ENCODE measurements around the gene GRAPL. TPM values are rescaled to one million over a fixed set of nuclear protein-coding genes. Genes with fewer than 3 reads are reported as not detected.
"Not testable (repeated sequence)": the region's sequence is repeated elsewhere in the genome, so short reads cannot be mapped to it uniquely, and the experiment has no call there.

Gene GRAPL
- total RNA-seq, 2 experiments from 2014 or later: 3.0 to 3.4 TPM

DNA sequence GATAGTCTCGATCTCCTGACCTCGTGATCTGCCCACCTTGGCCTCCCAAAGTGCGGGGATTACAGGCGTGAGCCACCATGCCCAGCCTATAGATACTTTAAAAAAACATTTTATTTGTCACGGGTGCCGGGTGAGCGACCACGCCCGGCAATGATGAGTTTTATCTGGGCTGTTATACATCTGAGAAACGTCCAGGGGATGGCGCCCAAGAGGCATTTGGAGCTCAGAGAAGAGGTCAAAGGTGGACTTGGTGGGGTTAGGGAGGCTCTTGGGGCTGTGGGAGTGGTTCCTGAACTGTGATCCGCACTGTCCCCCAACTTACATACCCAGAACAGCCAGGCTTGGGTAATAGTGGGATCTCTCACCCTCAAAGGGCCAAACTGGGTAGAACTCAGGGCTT lies 8.7 kb upstream of the GRAPL start:
- intact Hi-C loops (cut with micrococcal nuclease); H3K36me3 Mint-ChIP-seq (ENCODE audit: low read depth); H3K4me1 Mint-ChIP-seq (ENCODE audit: low read depth); CTCF ChIA-PET; DNase-seq; H3K27me3 Mint-ChIP-seq (ENCODE audit: low read depth); H3K27ac Mint-ChIP-seq; H3K4me3 Mint-ChIP-seq; H3K9me3 Mint-ChIP-seq: not testable (repeated sequence)

GRCh38 chr17:19125289-19125688 lies 2.1 kb upstream of the GRAPL start:
- CTCF ChIA-PET; DNase-seq; intact Hi-C loops (cut with micrococcal nuclease): not testable (repeated sequence)

GRCh38 chr17:19129500-19129899 lies 2.1 kb downstream of the GRAPL start:
- H3K27ac Mint-ChIP-seq; intact Hi-C loops (cut with micrococcal nuclease); CTCF ChIA-PET; DNase-seq; H3K27me3 Mint-ChIP-seq (ENCODE audit: low read depth); H3K36me3 Mint-ChIP-seq (ENCODE audit: low read depth); H3K4me1 Mint-ChIP-seq (ENCODE audit: low read depth); H3K4me3 Mint-ChIP-seq; H3K9me3 Mint-ChIP-seq: not testable (repeated sequence)

More at GRCh38 chr17:19125289-19125688, 2.1 kb upstream of the GRAPL start:
- not testable (repeated sequence) for H3K4me3 Mint-ChIP-seq; H3K27me3 Mint-ChIP-seq (ENCODE audit: low read depth); H3K4me1 Mint-ChIP-seq (ENCODE audit: low read depth); H3K27ac Mint-ChIP-seq; H3K36me3 Mint-ChIP-seq (ENCODE audit: low read depth); H3K9me3 Mint-ChIP-seq

GRCh38 chr17:19131108-19131507 lies 3.7 kb downstream of the GRAPL start:
- H3K9me3 Mint-ChIP-seq; intact Hi-C loops (cut with micrococcal nuclease); H3K27me3 Mint-ChIP-seq (ENCODE audit: low read depth); H3K27ac Mint-ChIP-seq; H3K36me3 Mint-ChIP-seq (ENCODE audit: low read depth); H3K4me1 Mint-ChIP-seq (ENCODE audit: low read depth); H3K4me3 Mint-ChIP-seq; CTCF ChIA-PET; DNase-seq: not testable (repeated sequence)

DNA sequence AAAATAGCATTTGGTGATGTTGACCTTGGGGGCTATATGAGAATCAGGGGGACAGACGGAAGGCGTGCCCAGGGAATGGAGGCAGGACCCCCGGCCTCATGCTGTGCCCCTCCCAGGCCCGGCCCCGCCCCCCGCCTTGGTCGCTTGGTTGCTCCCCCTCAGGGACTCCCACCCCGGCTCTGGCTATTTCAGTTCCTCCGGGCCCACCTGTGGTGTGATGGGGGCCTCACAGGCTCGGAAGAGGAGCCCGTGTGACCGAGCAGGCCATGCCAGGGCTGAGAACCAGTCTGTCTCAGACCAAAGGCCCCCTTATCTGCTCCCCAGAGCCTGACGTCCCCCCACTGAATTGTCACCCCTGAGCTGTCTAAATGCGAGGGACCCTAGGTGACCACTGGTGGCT lies 4.4 kb downstream of the GRAPL start:
- H3K36me3 Mint-ChIP-seq (ENCODE audit: low read depth): not testable (repeated sequence)

DNA sequence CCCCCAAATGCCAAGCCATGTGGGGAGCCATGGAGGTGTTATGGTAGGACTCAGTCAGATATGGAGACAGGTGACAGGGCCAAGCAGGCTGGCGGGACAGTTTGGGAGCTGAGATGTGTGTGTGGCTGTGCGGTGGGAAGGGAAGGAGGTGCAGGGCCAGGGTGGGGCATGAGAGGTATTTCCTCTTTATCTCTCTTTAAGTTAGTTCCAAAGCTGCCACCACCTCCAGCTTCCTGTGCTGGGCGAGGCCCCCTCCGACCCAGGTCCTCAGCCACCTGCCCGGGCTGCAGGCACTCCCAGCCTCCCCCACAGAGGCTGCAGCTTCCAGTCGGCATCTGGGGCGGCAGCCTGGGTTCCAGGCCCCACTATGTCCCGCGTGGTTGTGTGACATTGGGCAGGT lies 6.4 kb downstream of the GRAPL start:
- H3K27ac Mint-ChIP-seq; H3K4me1 Mint-ChIP-seq (ENCODE audit: low read depth); H3K9me3 Mint-ChIP-seq; intact Hi-C loops (cut with micrococcal nuclease); H3K4me3 Mint-ChIP-seq; H3K36me3 Mint-ChIP-seq (ENCODE audit: low read depth); CTCF ChIA-PET; DNase-seq; H3K27me3 Mint-ChIP-seq (ENCODE audit: low read depth): not testable (repeated sequence)

More for the DNA sequence above, 4.4 kb downstream of the GRAPL start:
- H3K4me3 Mint-ChIP-seq; H3K9me3 Mint-ChIP-seq; H3K4me1 Mint-ChIP-seq (ENCODE audit: low read depth); H3K27me3 Mint-ChIP-seq (ENCODE audit: low read depth); CTCF ChIA-PET; DNase-seq; H3K27ac Mint-ChIP-seq; intact Hi-C loops (cut with micrococcal nuclease): not testable (repeated sequence)

- H3K27ac Mint-ChIP-seq; H3K36me3 Mint-ChIP-seq (ENCODE audit: low read depth); H3K4me3 Mint-ChIP-seq; intact Hi-C loops (cut with micrococcal nuclease); H3K9me3 Mint-ChIP-seq; H3K4me1 Mint-ChIP-seq (ENCODE audit: low read depth); CTCF ChIA-PET; H3K27me3 Mint-ChIP-seq (ENCODE audit: low read depth); DNase-seq: not testable (repeated sequence)
These were observed 8.0 kb downstream of the GRAPL start for GRCh38 chr17:19135391-19135790.

DNA sequence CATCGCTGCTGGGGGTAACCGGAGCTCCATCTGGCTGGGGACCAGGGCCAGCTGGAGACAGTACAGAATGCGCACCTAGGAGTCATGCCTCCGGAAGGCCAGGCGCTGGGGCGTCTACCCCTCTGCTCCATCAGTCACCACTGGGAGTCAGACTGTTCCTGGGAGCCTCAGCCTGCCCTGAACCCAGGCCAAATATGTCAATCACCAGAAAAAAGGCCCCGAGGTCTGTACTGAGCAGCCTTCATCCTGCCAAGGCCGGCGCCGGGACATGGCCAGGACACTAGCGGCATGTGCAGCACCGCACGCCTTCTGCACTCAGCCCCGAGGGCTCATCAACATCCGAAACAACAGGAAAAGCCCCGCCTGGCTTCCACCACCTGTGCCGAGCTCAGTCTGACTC lies 8.7 kb downstream of the GRAPL start:
- intact Hi-C loops (cut with micrococcal nuclease); H3K4me1 Mint-ChIP-seq (ENCODE audit: low read depth); CTCF ChIA-PET; H3K27ac Mint-ChIP-seq; H3K27me3 Mint-ChIP-seq (ENCODE audit: low read depth); H3K4me3 Mint-ChIP-seq; H3K36me3 Mint-ChIP-seq (ENCODE audit: low read depth); DNase-seq; H3K9me3 Mint-ChIP-seq: not testable (repeated sequence)

- H3K4me3 Mint-ChIP-seq; intact Hi-C loops (cut with micrococcal nuclease); DNase-seq; H3K27me3 Mint-ChIP-seq (ENCODE audit: low read depth); H3K27ac Mint-ChIP-seq; H3K4me1 Mint-ChIP-seq (ENCODE audit: low read depth); CTCF ChIA-PET; H3K36me3 Mint-ChIP-seq (ENCODE audit: low read depth); H3K9me3 Mint-ChIP-seq: not testable (repeated sequence)
These were observed 9.2 kb downstream of the GRAPL start for GRCh38 chr17:19136605-19137004.

DNA sequence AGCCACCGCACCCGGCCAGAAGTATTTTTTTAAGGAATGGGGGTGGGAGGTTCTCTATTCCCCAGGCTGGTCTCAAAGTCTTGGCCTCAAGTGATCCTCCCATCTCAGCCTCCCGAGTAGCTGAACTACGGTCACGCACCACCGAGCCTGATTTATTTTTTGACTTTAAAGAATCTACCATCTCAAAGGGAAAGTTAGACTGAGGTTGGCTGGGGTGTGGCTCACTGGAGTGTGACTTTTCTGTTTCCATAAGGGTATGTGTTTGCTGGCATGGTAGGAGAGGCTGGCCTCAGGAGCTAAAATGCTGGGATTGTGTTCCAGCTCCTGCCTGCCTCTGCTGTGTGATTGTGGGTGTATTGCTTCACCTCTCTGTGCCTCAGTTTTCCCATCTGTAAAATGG lies 10.6 kb downstream of the GRAPL start:
- H3K4me3 Mint-ChIP-seq; H3K27me3 Mint-ChIP-seq (ENCODE audit: low read depth); CTCF ChIA-PET; H3K9me3 Mint-ChIP-seq; DNase-seq; H3K36me3 Mint-ChIP-seq (ENCODE audit: low read depth); H3K4me1 Mint-ChIP-seq (ENCODE audit: low read depth); H3K27ac Mint-ChIP-seq; intact Hi-C loops (cut with micrococcal nuclease): not testable (repeated sequence)

DNA sequence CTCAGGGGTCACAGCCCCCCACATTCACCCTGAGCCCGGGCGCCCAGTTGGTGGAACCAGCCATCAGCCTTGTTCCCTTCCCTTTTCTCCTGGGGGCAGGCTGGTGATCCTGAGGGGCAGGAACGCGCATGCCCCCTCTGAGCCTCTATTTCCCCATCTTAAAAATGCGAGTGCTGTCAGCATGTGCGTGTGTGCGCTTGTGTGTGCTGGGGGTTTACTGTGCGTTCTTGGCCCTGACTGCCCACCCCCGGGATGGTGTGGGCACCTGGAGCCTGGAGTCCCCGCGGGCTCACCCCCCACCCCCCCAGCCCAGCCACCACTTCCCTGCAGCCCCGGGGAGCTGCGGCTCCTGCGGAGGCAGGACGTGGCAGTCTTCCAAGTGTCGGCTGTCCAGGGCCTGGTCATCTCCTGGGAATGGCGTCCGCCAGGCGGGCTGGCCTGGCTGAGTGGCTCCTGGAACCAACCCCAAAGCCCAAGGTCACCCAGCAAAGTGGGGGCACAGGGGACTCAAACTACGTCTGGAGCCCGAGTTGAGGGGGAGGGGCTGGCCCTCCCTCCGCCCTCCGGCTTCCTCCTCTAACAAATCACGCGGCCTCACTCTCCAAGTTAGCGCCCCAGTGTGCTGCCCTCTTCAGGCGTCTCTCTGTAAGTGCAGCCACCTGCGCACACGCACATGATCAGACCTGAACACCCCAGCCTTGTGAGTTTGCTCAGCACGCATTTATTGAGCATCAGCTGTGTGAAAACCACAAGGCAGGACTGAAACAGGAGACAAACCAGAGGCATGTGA lies 14.2 kb downstream of the GRAPL start:
- H3K4me1 Mint-ChIP-seq (ENCODE audit: low read depth); H3K36me3 Mint-ChIP-seq (ENCODE audit: low read depth); CTCF ChIA-PET; H3K4me3 Mint-ChIP-seq; intact Hi-C loops (cut with micrococcal nuclease); DNase-seq; H3K27me3 Mint-ChIP-seq (ENCODE audit: low read depth); H3K9me3 Mint-ChIP-seq; H3K27ac Mint-ChIP-seq: not testable (repeated sequence)

DNA sequence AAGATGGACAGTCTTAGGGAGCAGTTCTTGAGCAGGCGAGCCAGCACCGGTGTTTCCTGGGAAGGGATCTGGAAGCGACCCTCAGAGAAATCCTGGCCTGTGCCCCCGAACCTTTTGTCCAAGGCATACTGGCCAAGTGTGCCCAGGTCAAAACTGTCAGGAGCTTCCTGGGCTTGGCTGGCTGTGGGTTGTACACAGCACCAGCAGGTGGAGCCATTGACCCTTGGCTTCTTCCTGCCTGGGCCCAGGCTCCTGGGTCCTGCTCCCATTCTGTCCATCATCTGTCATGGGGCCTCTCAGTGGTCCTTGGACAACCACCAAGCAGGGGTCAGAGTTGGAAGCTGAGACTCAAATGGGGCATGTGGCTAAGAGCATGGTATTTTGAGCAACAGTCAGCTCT lies 15.0 kb downstream of the GRAPL start:
- intact Hi-C loops (cut with micrococcal nuclease): not testable (repeated sequence)

GRCh38 chr17:19143097-19143777 lies 15.8 kb downstream of the GRAPL start:
- DNase-seq; H3K9me3 Mint-ChIP-seq; intact Hi-C loops (cut with micrococcal nuclease); H3K4me3 Mint-ChIP-seq; H3K27ac Mint-ChIP-seq; H3K4me1 Mint-ChIP-seq (ENCODE audit: low read depth); H3K36me3 Mint-ChIP-seq (ENCODE audit: low read depth); H3K27me3 Mint-ChIP-seq (ENCODE audit: low read depth); CTCF ChIA-PET: not testable (repeated sequence)

More for the DNA sequence above, 15.0 kb downstream of the GRAPL start:
- H3K27me3 Mint-ChIP-seq (ENCODE audit: low read depth); H3K9me3 Mint-ChIP-seq; H3K4me1 Mint-ChIP-seq (ENCODE audit: low read depth); H3K27ac Mint-ChIP-seq; H3K36me3 Mint-ChIP-seq (ENCODE audit: low read depth); H3K4me3 Mint-ChIP-seq; CTCF ChIA-PET: not testable (repeated sequence)
- peak; percentile 58 for DNase-seq

All from activated naive CD4-positive, alpha-beta T cell treated with anti-CD3 and anti-CD28 coated beads for 36 hours (primary cell).